Measurements from ENCODE around the gene EFCAB10. TPM values are rescaled to one million over a fixed set of nuclear protein-coding genes. Genes with fewer than 3 reads are reported as not detected.
"Not testable (repeated sequence)": the region's sequence is repeated elsewhere in the genome, so short reads cannot be mapped to it uniquely, and the experiment has no call there.

The EFCAB10 gene
- total RNA-seq, 1 donor from 2014 or later = not detected

- H3K27me3 Mint-ChIP-seq (ENCODE audit: low read depth) = no peaks in the 10 kb centered on the region
- no peak overlapping the region for H3K27ac Mint-ChIP-seq
- no peaks in the 10 kb centered on the region for H3K9me3 Mint-ChIP-seq
- no peak overlapping the region for H3K4me3 Mint-ChIP-seq (ENCODE audit: low read depth)
- H3K4me1 Mint-ChIP-seq (ENCODE audit: low read depth) = no peaks in the 10 kb centered on the region
- H3K36me3 Mint-ChIP-seq (ENCODE audit: low read depth) = peaks cover 10% of the 10 kb centered on the region
- intact Hi-C loops (cut with micrococcal nuclease) = no loop called here
- DNase-seq (ENCODE audit: low spot score) = no peak
Measured at GRCh38 chr7:105612806-105613205, 31.5 kb upstream of the EFCAB10 start.

DNA sequence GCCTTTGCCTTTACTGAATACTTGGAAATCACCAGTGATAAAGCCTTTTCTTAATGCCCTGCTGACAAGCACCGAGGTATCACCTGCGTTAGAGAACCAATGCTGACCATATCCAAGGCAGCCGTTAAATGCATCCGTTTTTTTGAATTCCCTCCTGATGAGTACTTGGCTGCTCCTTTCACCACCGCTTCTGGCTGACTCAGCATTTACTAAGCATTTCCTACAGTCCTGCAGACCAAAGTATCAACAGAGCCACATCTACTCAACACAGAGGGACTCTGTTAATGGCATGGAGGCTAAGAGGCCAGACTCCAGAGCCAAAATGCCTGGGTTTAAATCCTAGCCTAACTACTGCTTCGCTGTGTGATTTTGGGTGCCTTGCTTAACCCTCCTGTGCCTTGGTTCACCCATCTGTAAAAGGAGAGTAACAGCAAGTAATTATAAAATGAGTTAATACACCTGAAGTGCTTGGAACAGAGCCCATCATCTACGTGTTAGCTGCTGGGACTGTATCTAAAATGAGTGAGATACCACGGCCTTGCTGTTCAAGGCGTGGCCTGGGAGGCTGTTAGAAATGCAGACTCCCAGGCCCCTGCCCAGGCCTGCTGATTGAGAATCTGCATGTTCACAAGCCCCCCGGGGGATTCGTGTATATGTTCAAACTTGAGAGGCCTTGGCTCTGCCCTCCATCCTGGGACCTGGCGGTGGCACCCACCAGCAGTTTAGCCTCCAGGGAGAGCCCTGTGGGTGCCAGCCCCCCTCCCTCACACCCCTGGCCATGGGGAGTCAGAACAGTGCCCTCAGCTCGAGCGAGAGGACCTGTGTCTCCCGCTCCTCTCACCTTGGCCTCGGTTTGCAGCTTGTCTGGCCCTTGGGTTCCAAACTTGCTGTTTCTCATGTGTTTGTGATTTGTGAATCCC lies 30.8 kb upstream of the EFCAB10 start:
- H3K9me3 Mint-ChIP-seq = no peaks in the 10 kb centered on the region
- DNase-seq (ENCODE audit: low spot score) = no peak
- H3K4me3 Mint-ChIP-seq (ENCODE audit: low read depth) = no peak overlapping the region
- intact Hi-C loops (cut with micrococcal nuclease) = no loop called here
- no peaks in the 10 kb centered on the region for H3K4me1 Mint-ChIP-seq (ENCODE audit: low read depth)
- peaks cover 10% of the 10 kb centered on the region for H3K36me3 Mint-ChIP-seq (ENCODE audit: low read depth)
- H3K27me3 Mint-ChIP-seq (ENCODE audit: low read depth) = no peaks in the 10 kb centered on the region
- H3K27ac Mint-ChIP-seq = no peak overlapping the region

DNA sequence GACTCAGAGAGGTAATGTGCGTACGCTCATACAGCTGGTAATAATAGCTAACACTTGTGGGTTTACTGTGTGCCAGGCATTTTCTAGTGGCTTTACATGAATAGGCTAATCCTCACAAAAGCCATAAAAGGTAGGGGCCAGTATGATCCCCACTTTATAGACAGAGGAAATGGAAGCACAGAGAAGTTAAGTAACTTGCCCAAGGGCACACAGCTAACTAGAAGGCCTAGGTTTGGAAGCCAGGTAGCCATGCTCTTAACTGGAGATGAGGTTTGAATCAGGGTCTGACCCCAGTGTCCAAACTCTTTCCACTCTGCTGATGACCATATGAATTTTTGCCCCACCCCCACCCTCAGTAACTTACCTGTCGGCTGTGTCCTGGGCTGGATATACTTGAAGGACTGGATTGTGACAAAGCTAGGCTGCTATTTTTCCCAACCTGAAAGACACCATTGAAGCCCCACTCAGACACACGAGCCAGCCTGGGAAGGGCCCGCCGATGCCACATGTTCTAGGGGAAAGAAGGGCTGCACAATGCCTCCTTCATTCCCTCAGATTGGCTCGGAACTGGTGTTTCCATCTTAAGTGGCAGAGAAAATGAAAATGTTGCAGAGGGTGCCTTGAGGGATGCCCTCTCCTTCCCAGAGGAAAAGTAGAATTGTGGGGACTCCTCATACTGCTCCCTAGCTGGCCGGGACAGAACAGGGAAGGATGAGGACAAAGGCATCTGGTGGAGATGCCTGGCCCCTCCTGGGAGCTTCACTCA lies 29.1 kb upstream of the EFCAB10 start:
- no peak for DNase-seq (ENCODE audit: low spot score)
- Mint-ChIP-seq H3K36me3 (ENCODE audit: low read depth) (peaks cover 8% of the 10 kb centered on the region), H3K27me3 (ENCODE audit: low read depth) (no peaks in the 10 kb centered on the region), H3K27ac (no peak overlapping the region), H3K9me3 (no peaks in the 10 kb centered on the region), H3K4me3 (ENCODE audit: low read depth) (no peak overlapping the region), H3K4me1 (ENCODE audit: low read depth) (no peaks in the 10 kb centered on the region)
- intact Hi-C loops (cut with micrococcal nuclease) = no loop called here

GRCh38 chr7:105602325-105603305 lies 21.3 kb upstream of the EFCAB10 start:
- intact Hi-C loops (cut with micrococcal nuclease) = no loop called here
- Mint-ChIP-seq H3K27ac (no peak overlapping the region), H3K4me3 (ENCODE audit: low read depth) (no peak overlapping the region), H3K27me3 (ENCODE audit: low read depth) (peaks cover 7% of the 10 kb centered on the region), H3K9me3 (no peaks in the 10 kb centered on the region), H3K4me1 (ENCODE audit: low read depth) (no peaks in the 10 kb centered on the region), H3K36me3 (ENCODE audit: low read depth) (no peaks in the 10 kb centered on the region)
- DNase-seq (ENCODE audit: low spot score) = no peak

- Mint-ChIP-seq H3K27me3 (ENCODE audit: low read depth) (peaks cover 12% of the 10 kb centered on the region), H3K36me3 (ENCODE audit: low read depth) (no peaks in the 10 kb centered on the region), H3K9me3 (no peaks in the 10 kb centered on the region), H3K4me3 (ENCODE audit: low read depth) (no peak overlapping the region), H3K4me1 (ENCODE audit: low read depth) (no peaks in the 10 kb centered on the region), H3K27ac (no peak overlapping the region)
- intact Hi-C loops (cut with micrococcal nuclease) = no loop called here
- no peak for DNase-seq (ENCODE audit: low spot score)
Measured at GRCh38 chr7:105600720-105601550, 19.6 kb upstream of the EFCAB10 start.

GRCh38 chr7:105599551-105599950 lies 18.3 kb upstream of the EFCAB10 start:
- no peaks in the 10 kb centered on the region for H3K4me1 Mint-ChIP-seq (ENCODE audit: low read depth)
- peaks cover 17% of the 10 kb centered on the region for H3K27me3 Mint-ChIP-seq (ENCODE audit: low read depth)
- DNase-seq (ENCODE audit: low spot score) = no peak
- no peak overlapping the region for H3K27ac Mint-ChIP-seq
- intact Hi-C loops (cut with micrococcal nuclease) = no loop called here
- no peak overlapping the region for H3K4me3 Mint-ChIP-seq (ENCODE audit: low read depth)
- no peaks in the 10 kb centered on the region for H3K36me3 Mint-ChIP-seq (ENCODE audit: low read depth)
- no peaks in the 10 kb centered on the region for H3K9me3 Mint-ChIP-seq

- H3K4me1 Mint-ChIP-seq (ENCODE audit: low read depth); H3K9me3 Mint-ChIP-seq; H3K27ac Mint-ChIP-seq; DNase-seq (ENCODE audit: low spot score); H3K4me3 Mint-ChIP-seq (ENCODE audit: low read depth); H3K36me3 Mint-ChIP-seq (ENCODE audit: low read depth); intact Hi-C loops (cut with micrococcal nuclease): not testable (repeated sequence)
- H3K27me3 Mint-ChIP-seq (ENCODE audit: low read depth) = peaks cover 17% of the 10 kb centered on the region
Measured at GRCh38 chr7:105599080-105599479, 17.8 kb upstream of the EFCAB10 start.

GRCh38 chr7:105596866-105597265 lies 15.6 kb upstream of the EFCAB10 start:
- Mint-ChIP-seq H3K36me3 (ENCODE audit: low read depth) (no peaks in the 10 kb centered on the region), H3K27me3 (ENCODE audit: low read depth) (peaks cover 19% of the 10 kb centered on the region), H3K4me1 (ENCODE audit: low read depth) (no peaks in the 10 kb centered on the region), H3K9me3 (no peaks in the 10 kb centered on the region), H3K4me3 (ENCODE audit: low read depth) (no peak overlapping the region), H3K27ac (no peak overlapping the region)
- DNase-seq (ENCODE audit: low spot score) = no peak
- intact Hi-C loops (cut with micrococcal nuclease) = no loop called here

DNA sequence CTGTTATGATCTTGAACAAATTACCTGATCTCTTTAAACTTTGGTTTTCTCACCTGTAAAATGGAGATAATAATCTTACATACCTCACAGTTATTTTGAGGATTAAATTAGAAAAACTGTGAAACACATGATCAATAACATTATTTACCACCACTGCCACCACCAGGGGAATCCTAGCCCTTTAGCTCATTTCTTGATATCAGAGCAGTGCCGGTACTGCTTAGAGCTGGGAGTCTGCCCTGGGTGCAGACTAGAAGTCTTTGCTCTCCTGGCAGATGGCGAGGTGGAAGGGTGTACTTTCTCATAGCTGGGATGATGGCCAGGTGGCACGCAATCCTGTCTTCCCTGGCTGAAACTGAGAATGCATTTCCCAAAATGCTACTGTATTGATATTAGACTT lies 12.7 kb upstream of the EFCAB10 start:
- intact Hi-C loops (cut with micrococcal nuclease) = no loop called here
- Mint-ChIP-seq H3K9me3 (no peaks in the 10 kb centered on the region), H3K4me3 (ENCODE audit: low read depth) (no peak overlapping the region)

GRCh38 chr7:105591522-105591921 lies 10.2 kb upstream of the EFCAB10 start:
- Mint-ChIP-seq H3K4me3 (ENCODE audit: low read depth) (no peak overlapping the region), H3K27me3 (ENCODE audit: low read depth) (peaks cover 7% of the 10 kb centered on the region), H3K27ac (no peak overlapping the region), H3K4me1 (ENCODE audit: low read depth) (peaks cover 12% of the 10 kb centered on the region), H3K9me3 (no peaks in the 10 kb centered on the region), H3K36me3 (ENCODE audit: low read depth) (no peaks in the 10 kb centered on the region)
- no peak for DNase-seq (ENCODE audit: low spot score)
- intact Hi-C loops (cut with micrococcal nuclease) = no loop called here

More for the DNA sequence above, 12.7 kb upstream of the EFCAB10 start:
- no peak overlapping the region for H3K27ac Mint-ChIP-seq
- peaks cover 7% of the 10 kb centered on the region for H3K4me1 Mint-ChIP-seq (ENCODE audit: low read depth)
- no peaks in the 10 kb centered on the region for H3K36me3 Mint-ChIP-seq (ENCODE audit: low read depth)
- no peak for DNase-seq (ENCODE audit: low spot score)
- H3K27me3 Mint-ChIP-seq (ENCODE audit: low read depth) = peaks cover 16% of the 10 kb centered on the region

DNA sequence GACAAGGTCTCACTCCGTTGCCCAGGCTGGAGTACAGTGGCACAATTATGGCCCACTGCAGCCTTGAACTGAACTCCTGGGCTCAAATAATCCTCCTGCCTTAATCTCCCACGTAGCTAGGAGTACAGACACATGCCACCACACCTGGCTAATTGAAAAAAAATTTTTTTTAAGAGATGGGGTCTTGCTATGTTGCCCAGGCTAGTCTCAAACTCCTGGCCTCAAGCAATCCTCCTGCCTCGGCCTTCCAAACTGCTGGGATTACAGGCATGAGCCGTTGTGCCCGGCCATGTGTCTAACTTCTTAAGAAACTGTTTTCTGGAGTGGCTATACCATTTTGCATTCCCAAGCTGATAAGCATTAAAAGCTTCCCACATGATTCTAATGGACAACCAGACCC lies 9.5 kb upstream of the EFCAB10 start:
- Mint-ChIP-seq H3K27ac (no peak overlapping the region), H3K9me3 (no peaks in the 10 kb centered on the region), H3K4me1 (ENCODE audit: low read depth) (peaks cover 14% of the 10 kb centered on the region), H3K4me3 (ENCODE audit: low read depth) (no peak overlapping the region), H3K36me3 (ENCODE audit: low read depth) (no peaks in the 10 kb centered on the region), H3K27me3 (ENCODE audit: low read depth) (peaks cover 7% of the 10 kb centered on the region)
- intact Hi-C loops (cut with micrococcal nuclease) = no loop called here
- DNase-seq (ENCODE audit: low spot score) = no peak
